Measurements from ENCODE around the gene RSBN1.
"Not testable (repeated sequence)": the region's sequence is repeated elsewhere in the genome, so short reads cannot be mapped to it uniquely, and the experiment has no call there.

RSBN1 gene

GRCh38 chr1:113811888-113812660, at the start of gene RSBN1:
Gene RSBN1 (minus strand): TSS chr1:113812476. CDS start chr1:113812412, 64 bp downstream.
- DNase-seq (ENCODE audit: low spot score) = peak; percentile 99

GRCh38 chr1:113861641-113862040, 49.4 kb upstream of the RSBN1 start:
- DNase-seq (ENCODE audit: low spot score) = no peak

GRCh38 chr1:113860891-113861290, 48.6 kb upstream of the RSBN1 start:
- DNase-seq (ENCODE audit: low spot score) = peak; percentile 45

GRCh38 chr1:113859478-113860175, 47.4 kb upstream of the RSBN1 start:
- DNase-seq (ENCODE audit: low spot score) = no peak

GRCh38 chr1:113858982-113859381, 46.7 kb upstream of the RSBN1 start:
- no peak for DNase-seq (ENCODE audit: low spot score)

- DNase-seq (ENCODE audit: low spot score) = no peak
These were observed 46.1 kb upstream of the RSBN1 start for GRCh38 chr1:113858418-113858817.

GRCh38 chr1:113857776-113858175, 45.5 kb upstream of the RSBN1 start:
- no peak for DNase-seq (ENCODE audit: low spot score)

GRCh38 chr1:113856401-113856790, 44.1 kb upstream of the RSBN1 start:
- DNase-seq (ENCODE audit: low spot score) = no peak

- DNase-seq (ENCODE audit: low spot score) = no peak
These were observed 43.5 kb upstream of the RSBN1 start for GRCh38 chr1:113855630-113856400.

- DNase-seq (ENCODE audit: low spot score) = no peak
These were observed 42.0 kb upstream of the RSBN1 start for GRCh38 chr1:113854234-113854633.

- DNase-seq (ENCODE audit: low spot score) = not testable (repeated sequence)
These were observed 40.4 kb upstream of the RSBN1 start for GRCh38 chr1:113852694-113853093.

GRCh38 chr1:113850127-113850796, 38.0 kb upstream of the RSBN1 start:
- no peak for DNase-seq (ENCODE audit: low spot score)

- DNase-seq (ENCODE audit: low spot score) = no peak
These were observed 36.8 kb upstream of the RSBN1 start for GRCh38 chr1:113849072-113849471.

GRCh38 chr1:113846391-113847035, 34.2 kb upstream of the RSBN1 start:
- DNase-seq (ENCODE audit: low spot score) = no peak

GRCh38 chr1:113836534-113836933, 24.3 kb upstream of the RSBN1 start:
- no peak for DNase-seq (ENCODE audit: low spot score)

GRCh38 chr1:113835686-113836290, 23.5 kb upstream of the RSBN1 start:
- peak; percentile 66 for DNase-seq (ENCODE audit: low spot score)

GRCh38 chr1:113834716-113835115, 22.4 kb upstream of the RSBN1 start:
- DNase-seq (ENCODE audit: low spot score) = no peak

GRCh38 chr1:113830039-113830438, 17.8 kb upstream of the RSBN1 start:
- peak; percentile 12 for DNase-seq (ENCODE audit: low spot score)

- no peak for DNase-seq (ENCODE audit: low spot score)
These were observed 9.6 kb upstream of the RSBN1 start for GRCh38 chr1:113821916-113822315.

- no peak for DNase-seq (ENCODE audit: low spot score)
These were observed 6.3 kb upstream of the RSBN1 start for GRCh38 chr1:113818578-113818977.

- no peak for DNase-seq (ENCODE audit: low spot score)
These were observed 942 bp upstream of the RSBN1 start for GRCh38 chr1:113813218-113813617.

Data from RKO (cell line).